HepG2 (cell line): Measurements from ENCODE around the gene PRR19. TPM values are rescaled to one million over a fixed set of nuclear protein-coding genes. Genes with fewer than 3 reads are reported as not detected.
A peak's percentile ranks its signal among the peaks of the same experiment; 100 is the strongest.

ENCODE experiments used
- EEA1 ChIP-seq: sonication (generic); formaldehyde crosslinking; IDR thresholded peaks from 2 replicates; pipeline ENCODE4 v1.5.1; 2020; ENCODE audit warnings: mild to moderate bottlenecking, missing genetic modification reagents, borderline replicate concordance
- FOXP1 ChIP-seq, 2 experiments: fragments of 450-650 bp in 1 of 2; IDR thresholded peaks; 2 replicates each; pipeline ENCODE4 v1.6.1; 2017 to 2018; ENCODE audit warnings: antibody characterized with exemption in 1 of 2
- NR2C2 ChIP-seq: sonication (generic); formaldehyde crosslinking; IDR thresholded peaks from 2 replicates; pipeline ENCODE4 v1.4.0; 2020; ENCODE audit warnings: missing genetic modification reagents, mild to moderate bottlenecking, moderate library complexity, borderline replicate concordance
- PAF1 ChIP-seq: IDR thresholded peaks from 2 replicates; pipeline ENCODE4 v1.6.1; 2016; ENCODE audit warnings: missing genetic modification reagents, missing compliant biosample characterization
- SAP130 ChIP-seq: IDR thresholded peaks from 2 replicates; pipeline ENCODE4 v1.6.1; 2016; ENCODE audit warnings: low read depth
- SKI ChIP-seq: fragments of 450-650 bp; IDR thresholded peaks from one replicate; pipeline ENCODE4 v1.6.1; 2018; ENCODE audit warnings: mild to moderate bottlenecking; ENCODE audit not compliant: partially characterized antibody
- TGIF2 ChIP-seq: IDR thresholded peaks from 2 replicates; pipeline ENCODE4 v1.6.1; 2016; ENCODE audit warnings: control low read depth, missing compliant biosample characterization
- ZFP36L2 ChIP-seq: sonication (generic); formaldehyde crosslinking; IDR thresholded peaks from 2 replicates; pipeline ENCODE4 v1.4.0; 2020; ENCODE audit warnings: missing genetic modification reagents
- ZNF329 ChIP-seq: sonication (generic); formaldehyde crosslinking; IDR thresholded peaks from 2 replicates; pipeline ENCODE4 v1.9.0; 2021; ENCODE audit warnings: low read depth, mild to moderate bottlenecking, missing genetic modification reagents
- ZNF446 ChIP-seq: sonication (generic); formaldehyde crosslinking; IDR thresholded peaks from 2 replicates; pipeline ENCODE4 v1.5.0; 2020; ENCODE audit warnings: mild to moderate bottlenecking, missing genetic modification reagents
- ZNF552 ChIP-seq: sonication (generic); formaldehyde crosslinking; IDR thresholded peaks from 2 replicates; pipeline ENCODE4 v1.9.0; 2022; ENCODE audit warnings: missing genetic modification reagents, mild to moderate bottlenecking, borderline replicate concordance
- ZNF672 ChIP-seq: sonication (generic); formaldehyde crosslinking; IDR thresholded peaks from 2 replicates; pipeline ENCODE4 v1.8.1; 2022; ENCODE audit warnings: missing genetic modification reagents
- ZNF75D ChIP-seq: sonication (generic); formaldehyde crosslinking; IDR thresholded peaks from 2 replicates; pipeline ENCODE4 v1.8.1; 2023; ENCODE audit warnings: missing genetic modification reagents, mild to moderate bottlenecking, borderline replicate concordance
- polyA plus RNA-seq, 8 experiments: library from polyadenylated mRNA; depleted of rRNA in 3 of 8; stranded (reverse) in 7 of 8; unstranded in 1 of 8; fragments of >200 nt; fragmentation: Illumina TruSeq in 4 of 8; extraction: Trizol in 4 of 8; gene quantifications; 2 replicates each; pipeline versions ENCODE4 v1.2.1 to v1.2.3, GENCODE V29; 2011 to 2016; ENCODE audit warnings: low read depth in 4 of 8, missing spikeins in 1 of 8, mixed read lengths in 1 of 8; ENCODE audit not compliant: insufficient read depth in 1 of 8
- total RNA-seq, 5 experiments: library from RNA; depleted of rRNA; stranded (reverse); fragments of >200 nt; fragmentation: Illumina TruSeq; extraction: Trizol; gene quantifications; 2 replicates each; pipeline ENCODE4 v1.2.3, GENCODE V29; 2016; ENCODE audit warnings: low read depth in 1 of 5
- TF ChIP-seq, protein P1 (sequence below): sonication (generic); formaldehyde crosslinking; IDR thresholded peaks from 2 replicates; pipeline ENCODE4 v1.9.0; 2021; ENCODE audit warnings: mild to moderate bottlenecking, missing genetic modification reagents
- TF ChIP-seq, protein P2 (sequence below): IDR thresholded peaks from 2 replicates; pipeline ENCODE4 v1.6.1; 2018; ENCODE audit warnings: missing genetic modification reagents, mild to moderate bottlenecking, missing compliant biosample characterization
- TF ChIP-seq, protein P3 (sequence below): sonication (generic); formaldehyde crosslinking; IDR thresholded peaks from 2 replicates; pipeline ENCODE4 v1.9.0; 2021; ENCODE audit warnings: missing genetic modification reagents, mild to moderate bottlenecking, borderline replicate concordance
- TF ChIP-seq, protein P4 (sequence below), 2 experiments: IDR thresholded peaks; 2 replicates each; pipeline ENCODE4 v1.6.1; 2011 to 2012; ENCODE audit warnings: low read length in 2 of 2, borderline replicate concordance in 1 of 2, low read depth in 1 of 2, mild to moderate bottlenecking in 1 of 2, moderate library complexity in 1 of 2

Gene PRR19
- total and polyA plus RNA-seq, 2 of the 13 experiments (the other 11 are each of a cell fraction or from before 2014, with no cell fraction given) = 0.21 to 0.33 TPM

DNA sequence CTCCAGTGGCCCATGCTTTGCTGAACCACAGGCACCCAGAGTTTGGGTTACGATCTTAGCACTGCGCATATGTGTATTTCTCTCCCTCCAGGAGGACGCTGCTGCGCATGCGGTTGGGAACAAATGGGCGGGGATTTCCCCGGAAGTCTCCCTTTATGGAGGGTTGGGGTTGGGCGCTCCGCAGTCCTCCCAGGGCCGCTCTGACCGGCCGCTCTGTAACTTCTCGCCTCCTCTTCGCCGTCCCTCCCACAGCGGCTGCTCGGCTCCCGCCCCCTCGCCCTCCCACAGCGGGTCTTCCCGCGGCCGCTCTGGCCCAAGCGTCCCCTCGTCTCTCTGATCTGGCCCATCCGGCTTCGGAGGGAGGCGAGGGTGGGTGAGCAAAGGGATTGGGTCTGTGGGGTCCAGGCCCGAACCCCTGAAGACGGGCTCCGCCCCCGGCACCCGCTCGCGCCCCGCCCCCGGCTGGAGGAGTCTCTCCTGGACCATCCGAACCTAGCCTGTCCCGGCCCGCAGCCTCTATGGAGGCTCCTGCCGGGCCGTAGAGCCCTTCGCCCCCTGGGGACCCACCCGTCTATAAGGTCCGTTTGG, 23.5 kb downstream of the PRR19 start, which contains the start of gene MEGF8 (continued):
- TF ChIP-seq ZNF552 (CRISPR knock-in tag) = no peak; the same call in 1 of the 2 replicates
- TF ChIP-seq NR2C2 (CRISPR knock-in tag) = no peak
- TF ChIP-seq, protein P1, sequence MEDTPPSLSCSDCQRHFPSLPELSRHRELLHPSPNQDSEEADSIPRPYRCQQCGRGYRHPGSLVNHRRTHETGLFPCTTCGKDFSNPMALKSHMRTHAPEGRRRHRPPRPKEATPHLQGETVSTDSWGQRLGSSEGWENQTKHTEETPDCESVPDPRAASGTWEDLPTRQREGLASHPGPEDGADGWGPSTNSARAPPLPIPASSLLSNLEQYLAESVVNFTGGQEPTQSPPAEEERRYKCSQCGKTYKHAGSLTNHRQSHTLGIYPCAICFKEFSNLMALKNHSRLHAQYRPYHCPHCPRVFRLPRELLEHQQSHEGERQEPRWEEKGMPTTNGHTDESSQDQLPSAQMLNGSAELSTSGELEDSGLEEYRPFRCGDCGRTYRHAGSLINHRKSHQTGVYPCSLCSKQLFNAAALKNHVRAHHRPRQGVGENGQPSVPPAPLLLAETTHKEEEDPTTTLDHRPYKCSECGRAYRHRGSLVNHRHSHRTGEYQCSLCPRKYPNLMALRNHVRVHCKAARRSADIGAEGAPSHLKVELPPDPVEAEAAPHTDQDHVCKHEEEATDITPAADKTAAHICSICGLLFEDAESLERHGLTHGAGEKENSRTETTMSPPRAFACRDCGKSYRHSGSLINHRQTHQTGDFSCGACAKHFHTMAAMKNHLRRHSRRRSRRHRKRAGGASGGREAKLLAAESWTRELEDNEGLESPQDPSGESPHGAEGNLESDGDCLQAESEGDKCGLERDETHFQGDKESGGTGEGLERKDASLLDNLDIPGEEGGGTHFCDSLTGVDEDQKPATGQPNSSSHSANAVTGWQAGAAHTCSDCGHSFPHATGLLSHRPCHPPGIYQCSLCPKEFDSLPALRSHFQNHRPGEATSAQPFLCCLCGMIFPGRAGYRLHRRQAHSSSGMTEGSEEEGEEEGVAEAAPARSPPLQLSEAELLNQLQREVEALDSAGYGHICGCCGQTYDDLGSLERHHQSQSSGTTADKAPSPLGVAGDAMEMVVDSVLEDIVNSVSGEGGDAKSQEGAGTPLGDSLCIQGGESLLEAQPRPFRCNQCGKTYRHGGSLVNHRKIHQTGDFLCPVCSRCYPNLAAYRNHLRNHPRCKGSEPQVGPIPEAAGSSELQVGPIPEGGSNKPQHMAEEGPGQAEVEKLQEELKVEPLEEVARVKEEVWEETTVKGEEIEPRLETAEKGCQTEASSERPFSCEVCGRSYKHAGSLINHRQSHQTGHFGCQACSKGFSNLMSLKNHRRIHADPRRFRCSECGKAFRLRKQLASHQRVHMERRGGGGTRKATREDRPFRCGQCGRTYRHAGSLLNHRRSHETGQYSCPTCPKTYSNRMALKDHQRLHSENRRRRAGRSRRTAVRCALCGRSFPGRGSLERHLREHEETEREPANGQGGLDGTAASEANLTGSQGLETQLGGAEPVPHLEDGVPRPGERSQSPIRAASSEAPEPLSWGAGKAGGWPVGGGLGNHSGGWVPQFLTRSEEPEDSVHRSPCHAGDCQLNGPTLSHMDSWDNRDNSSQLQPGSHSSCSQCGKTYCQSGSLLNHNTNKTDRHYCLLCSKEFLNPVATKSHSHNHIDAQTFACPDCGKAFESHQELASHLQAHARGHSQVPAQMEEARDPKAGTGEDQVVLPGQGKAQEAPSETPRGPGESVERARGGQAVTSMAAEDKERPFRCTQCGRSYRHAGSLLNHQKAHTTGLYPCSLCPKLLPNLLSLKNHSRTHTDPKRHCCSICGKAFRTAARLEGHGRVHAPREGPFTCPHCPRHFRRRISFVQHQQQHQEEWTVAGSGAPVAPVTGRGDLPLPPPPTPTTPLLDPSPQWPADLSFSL = no peak
- no peak for TF ChIP-seq EEA1 (CRISPR knock-in tag)
- TF ChIP-seq, protein P2, sequence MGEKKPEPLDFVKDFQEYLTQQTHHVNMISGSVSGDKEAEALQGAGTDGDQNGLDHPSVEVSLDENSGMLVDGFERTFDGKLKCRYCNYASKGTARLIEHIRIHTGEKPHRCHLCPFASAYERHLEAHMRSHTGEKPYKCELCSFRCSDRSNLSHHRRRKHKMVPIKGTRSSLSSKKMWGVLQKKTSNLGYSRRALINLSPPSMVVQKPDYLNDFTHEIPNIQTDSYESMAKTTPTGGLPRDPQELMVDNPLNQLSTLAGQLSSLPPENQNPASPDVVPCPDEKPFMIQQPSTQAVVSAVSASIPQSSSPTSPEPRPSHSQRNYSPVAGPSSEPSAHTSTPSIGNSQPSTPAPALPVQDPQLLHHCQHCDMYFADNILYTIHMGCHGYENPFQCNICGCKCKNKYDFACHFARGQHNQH (CRISPR knock-in tag) = peak; percentile 60
- TF ChIP-seq ZNF446 (CRISPR knock-in tag) = no peak
- TF ChIP-seq, protein P3, sequence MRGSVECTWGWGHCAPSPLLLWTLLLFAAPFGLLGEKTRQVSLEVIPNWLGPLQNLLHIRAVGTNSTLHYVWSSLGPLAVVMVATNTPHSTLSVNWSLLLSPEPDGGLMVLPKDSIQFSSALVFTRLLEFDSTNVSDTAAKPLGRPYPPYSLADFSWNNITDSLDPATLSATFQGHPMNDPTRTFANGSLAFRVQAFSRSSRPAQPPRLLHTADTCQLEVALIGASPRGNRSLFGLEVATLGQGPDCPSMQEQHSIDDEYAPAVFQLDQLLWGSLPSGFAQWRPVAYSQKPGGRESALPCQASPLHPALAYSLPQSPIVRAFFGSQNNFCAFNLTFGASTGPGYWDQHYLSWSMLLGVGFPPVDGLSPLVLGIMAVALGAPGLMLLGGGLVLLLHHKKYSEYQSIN (CRISPR knock-in tag) = no peak
- TF ChIP-seq SAP130 (CRISPR knock-in tag) = peak; percentile 92
- no peak for TF ChIP-seq FOXP1 (IDR thresholded peaks at IDR 0.05)
- TF ChIP-seq FOXP1 (CRISPR knock-in tag; IDR thresholded peaks at IDR 0.05) = no peak
- TF ChIP-seq SKI = peak; percentile 32
- no peak for TF ChIP-seq ZFP36L2 (CRISPR knock-in tag)
- no peak for TF ChIP-seq ZNF75D (CRISPR knock-in tag)
- no peak for TF ChIP-seq ZNF329 (CRISPR knock-in tag)
- TF ChIP-seq, protein P4, sequence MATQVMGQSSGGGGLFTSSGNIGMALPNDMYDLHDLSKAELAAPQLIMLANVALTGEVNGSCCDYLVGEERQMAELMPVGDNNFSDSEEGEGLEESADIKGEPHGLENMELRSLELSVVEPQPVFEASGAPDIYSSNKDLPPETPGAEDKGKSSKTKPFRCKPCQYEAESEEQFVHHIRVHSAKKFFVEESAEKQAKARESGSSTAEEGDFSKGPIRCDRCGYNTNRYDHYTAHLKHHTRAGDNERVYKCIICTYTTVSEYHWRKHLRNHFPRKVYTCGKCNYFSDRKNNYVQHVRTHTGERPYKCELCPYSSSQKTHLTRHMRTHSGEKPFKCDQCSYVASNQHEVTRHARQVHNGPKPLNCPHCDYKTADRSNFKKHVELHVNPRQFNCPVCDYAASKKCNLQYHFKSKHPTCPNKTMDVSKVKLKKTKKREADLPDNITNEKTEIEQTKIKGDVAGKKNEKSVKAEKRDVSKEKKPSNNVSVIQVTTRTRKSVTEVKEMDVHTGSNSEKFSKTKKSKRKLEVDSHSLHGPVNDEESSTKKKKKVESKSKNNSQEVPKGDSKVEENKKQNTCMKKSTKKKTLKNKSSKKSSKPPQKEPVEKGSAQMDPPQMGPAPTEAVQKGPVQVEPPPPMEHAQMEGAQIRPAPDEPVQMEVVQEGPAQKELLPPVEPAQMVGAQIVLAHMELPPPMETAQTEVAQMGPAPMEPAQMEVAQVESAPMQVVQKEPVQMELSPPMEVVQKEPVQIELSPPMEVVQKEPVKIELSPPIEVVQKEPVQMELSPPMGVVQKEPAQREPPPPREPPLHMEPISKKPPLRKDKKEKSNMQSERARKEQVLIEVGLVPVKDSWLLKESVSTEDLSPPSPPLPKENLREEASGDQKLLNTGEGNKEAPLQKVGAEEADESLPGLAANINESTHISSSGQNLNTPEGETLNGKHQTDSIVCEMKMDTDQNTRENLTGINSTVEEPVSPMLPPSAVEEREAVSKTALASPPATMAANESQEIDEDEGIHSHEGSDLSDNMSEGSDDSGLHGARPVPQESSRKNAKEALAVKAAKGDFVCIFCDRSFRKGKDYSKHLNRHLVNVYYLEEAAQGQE (IDR thresholded peaks at IDR 0.05; ENCODE audit: borderline replicate concordance in 1 of 2, low read depth in 1 of 2, low read length in 2 of 2) = no peak
- TF ChIP-seq PAF1 = no peak
- no peak for TF ChIP-seq TGIF2 (CRISPR knock-in tag)
- no peak for TF ChIP-seq ZNF672 (CRISPR knock-in tag)
